ENCODE data around the gene FHDC1. TPM values are rescaled to one million over a fixed set of nuclear protein-coding genes. Genes with fewer than 3 reads are reported as not detected.
A peak's percentile ranks its signal among the peaks of the same experiment; 100 is the strongest.

FHDC1 gene
- total and polyA plus RNA-seq, 10 donors, result 0.82 to 14.3 (median 7.5) TPM

GRCh38 chr4:152996111-152996571, 60.0 kb downstream of the FHDC1 start:
- no peak overlapping the region for H3K4me3 ChIP-seq
- DNase-seq, result no peak
- H3K27ac ChIP-seq, result peak overlapping the region; percentile 35 to 78 (median 69)
- 19 to 26% (median 21%) methylated on average over 8 of the region's 8 CpGs for WGBS, 5 donors
- H3K36me3 ChIP-seq, result no peaks in the 10 kb centered on the region
- H3K9me3 ChIP-seq, result no peaks in the 10 kb centered on the region
- peaks cover 0 to 31% (median 15%) of the 10 kb centered on the region in 6 donors for H3K4me1 ChIP-seq
- peak in 1 of 3 donors; percentile 38 for TF ChIP-seq POLR2AphosphoS5 (IDR thresholded peaks at IDR 0.05)
- TF ChIP-seq POLR2A (IDR thresholded peaks at IDR 0.05), result no peak
- TF ChIP-seq CTCF (IDR thresholded peaks at IDR 0.05 in 8 of 11, conservative IDR thresholded peaks at IDR 0.05 in 3 of 11), result no peak
- intact Hi-C loops (cut with DNase I; ENCODE audit: low total_unique reads), result no loop called here
- no peaks in the 10 kb centered on the region for H3K27me3 ChIP-seq (replicated peaks in 1 of 7)

GRCh38 chr4:152996672-152997071, 60.5 kb downstream of the FHDC1 start:
- 59 to 75% (median 62%) methylated on average over 6 of the region's 6 CpGs for WGBS, 5 donors
- Histone ChIP-seq H3K4me3 (no peak overlapping the region), H3K36me3 (no peaks in the 10 kb centered on the region), H3K27me3 (replicated peaks in 1 of 7) (no peaks in the 10 kb centered on the region), H3K27ac (peak overlapping the region; percentile 35 to 78 (median 69)), H3K4me1 (peaks cover 0 to 31% (median 16%) of the 10 kb centered on the region in 6 donors), H3K9me3 (no peaks in the 10 kb centered on the region)
- DNase-seq, result no peak
- TF ChIP-seq POLR2A (IDR thresholded peaks at IDR 0.05) (no peak), CTCF (IDR thresholded peaks at IDR 0.05 in 8 of 11, conservative IDR thresholded peaks at IDR 0.05 in 3 of 11) (no peak), POLR2AphosphoS5 (IDR thresholded peaks at IDR 0.05) (no peak)
- intact Hi-C loops (cut with DNase I; ENCODE audit: low total_unique reads), result no loop called here

- 88 to 93% (median 92%) methylated on average over 5 of the region's 5 CpGs for WGBS, 5 donors
These were observed 61.2 kb downstream of the FHDC1 start for GRCh38 chr4:152997288-152997687.

More at GRCh38 chr4:152997288-152997687, 61.2 kb downstream of the FHDC1 start:
- Histone ChIP-seq H3K4me1 (peaks cover 0 to 31% (median 18%) of the 10 kb centered on the region in 6 donors), H3K27ac (peak overlapping the region in 2 of 8 donors; percentile 74), H3K27me3 (replicated peaks in 1 of 7) (no peaks in the 10 kb centered on the region), H3K4me3 (no peak overlapping the region), H3K36me3 (no peaks in the 10 kb centered on the region), H3K9me3 (no peaks in the 10 kb centered on the region)
- no peak for DNase-seq
- intact Hi-C loops (cut with DNase I; ENCODE audit: low total_unique reads), result no loop called here
- TF ChIP-seq POLR2A (IDR thresholded peaks at IDR 0.05), result no peak
- TF ChIP-seq CTCF (IDR thresholded peaks at IDR 0.05 in 8 of 11, conservative IDR thresholded peaks at IDR 0.05 in 3 of 11), result no peak
- no peak for TF ChIP-seq POLR2AphosphoS5 (IDR thresholded peaks at IDR 0.05)
